Measurements from ENCODE around the gene CGB7.
"Not testable (repeated sequence)": the region's sequence is repeated elsewhere in the genome, so short reads cannot be mapped to it uniquely, and the experiment has no call there.

CGB7 gene

DNA sequence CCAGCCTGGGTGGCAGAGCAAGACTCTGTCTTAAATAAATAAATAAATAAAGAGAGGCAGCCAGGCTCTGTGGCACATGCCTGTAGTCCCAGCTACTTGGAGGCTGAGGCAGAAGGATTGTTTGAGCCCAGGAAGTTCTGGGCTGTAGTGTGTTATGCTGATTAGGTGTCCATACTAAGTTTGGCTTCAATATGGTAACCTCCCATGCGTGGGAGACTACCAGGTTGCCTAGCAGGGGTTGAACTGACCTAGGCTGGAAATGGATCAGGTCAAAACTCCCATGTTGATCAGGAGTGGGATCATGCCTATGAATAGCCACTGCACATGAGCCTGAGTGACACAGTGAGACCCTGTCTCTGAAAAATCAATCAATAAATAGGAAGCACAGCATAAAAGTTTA lies 23.7 kb upstream of the CGB7 start:
- Histone ChIP-seq H3K4me3 (ENCODE audit: low read depth, low read length) (no peak overlapping the region), H3K36me3 (replicated peaks) (peaks cover under 1% of the 10 kb centered on the region), H3K27ac (no peak overlapping the region), H3K27me3 (replicated peaks) (no peaks in the 10 kb centered on the region)
- DNase-seq: no peak
- TF ChIP-seq, protein P1, sequence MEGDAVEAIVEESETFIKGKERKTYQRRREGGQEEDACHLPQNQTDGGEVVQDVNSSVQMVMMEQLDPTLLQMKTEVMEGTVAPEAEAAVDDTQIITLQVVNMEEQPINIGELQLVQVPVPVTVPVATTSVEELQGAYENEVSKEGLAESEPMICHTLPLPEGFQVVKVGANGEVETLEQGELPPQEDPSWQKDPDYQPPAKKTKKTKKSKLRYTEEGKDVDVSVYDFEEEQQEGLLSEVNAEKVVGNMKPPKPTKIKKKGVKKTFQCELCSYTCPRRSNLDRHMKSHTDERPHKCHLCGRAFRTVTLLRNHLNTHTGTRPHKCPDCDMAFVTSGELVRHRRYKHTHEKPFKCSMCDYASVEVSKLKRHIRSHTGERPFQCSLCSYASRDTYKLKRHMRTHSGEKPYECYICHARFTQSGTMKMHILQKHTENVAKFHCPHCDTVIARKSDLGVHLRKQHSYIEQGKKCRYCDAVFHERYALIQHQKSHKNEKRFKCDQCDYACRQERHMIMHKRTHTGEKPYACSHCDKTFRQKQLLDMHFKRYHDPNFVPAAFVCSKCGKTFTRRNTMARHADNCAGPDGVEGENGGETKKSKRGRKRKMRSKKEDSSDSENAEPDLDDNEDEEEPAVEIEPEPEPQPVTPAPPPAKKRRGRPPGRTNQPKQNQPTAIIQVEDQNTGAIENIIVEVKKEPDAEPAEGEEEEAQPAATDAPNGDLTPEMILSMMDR (IDR thresholded peaks at IDR 0.05; ENCODE audit: low read depth, low read length, missing control alignments): no peak
- in situ Hi-C loops (cut with HindIII; ENCODE audit: low pct_ligation_motif_present, low sequenced_read_pairs): no loop called here

DNA sequence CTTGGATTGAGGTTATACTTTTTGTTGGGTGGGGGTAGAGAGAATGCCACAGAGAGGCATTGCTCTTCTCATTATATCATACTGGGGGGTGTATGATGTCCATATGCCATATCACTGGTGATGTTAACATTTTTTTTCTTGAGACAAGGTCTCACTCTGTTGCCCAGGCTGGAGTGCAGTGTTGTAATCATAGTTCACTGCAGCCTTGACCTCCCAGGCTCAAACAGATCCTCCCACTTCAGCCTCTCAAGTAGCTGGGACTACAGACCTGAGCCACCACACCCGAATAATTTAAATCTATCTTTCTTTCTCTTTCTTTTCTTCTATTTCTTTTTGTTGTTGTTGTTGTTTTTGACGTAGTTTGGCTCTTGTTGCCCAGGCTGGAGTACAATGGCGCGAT lies 22.8 kb upstream of the CGB7 start:
- no peaks in the 10 kb centered on the region for H3K27me3 ChIP-seq (replicated peaks)
- no peak overlapping the region for H3K27ac ChIP-seq
- TF ChIP-seq, protein P1 (IDR thresholded peaks at IDR 0.05; ENCODE audit: low read depth, low read length, missing control alignments): no peak
- H3K36me3 ChIP-seq (replicated peaks): no peaks in the 10 kb centered on the region
- no peak for DNase-seq
- in situ Hi-C loops (cut with HindIII; ENCODE audit: low pct_ligation_motif_present, low sequenced_read_pairs): no loop called here
- H3K4me3 ChIP-seq (ENCODE audit: low read depth, low read length): no peak overlapping the region

DNA sequence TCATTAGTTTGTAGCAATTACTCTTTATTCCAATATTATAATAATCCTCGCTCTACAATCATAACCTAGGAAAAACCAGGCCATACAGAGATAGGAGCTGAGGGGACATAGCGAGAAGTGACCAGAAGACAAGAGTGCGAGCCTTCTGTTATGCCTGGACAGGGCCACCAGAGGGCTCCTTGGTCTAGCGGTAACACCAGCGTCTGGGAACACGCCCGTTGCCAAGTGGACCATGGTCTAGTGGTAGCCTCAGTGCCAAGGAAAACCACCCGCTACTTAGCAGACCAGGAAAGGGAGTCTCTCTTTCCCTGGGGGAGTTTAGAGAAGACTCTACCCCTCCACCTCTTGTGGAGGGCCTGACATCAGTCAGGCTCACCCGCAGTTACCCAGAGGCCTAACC lies 17.3 kb upstream of the CGB7 start:
- H3K27ac ChIP-seq; H3K36me3 ChIP-seq (replicated peaks); H3K4me3 ChIP-seq (ENCODE audit: low read depth, low read length); in situ Hi-C loops (cut with HindIII; ENCODE audit: low pct_ligation_motif_present, low sequenced_read_pairs): not testable (repeated sequence)
- peak; percentile 65 for DNase-seq
- TF ChIP-seq, protein P1 (IDR thresholded peaks at IDR 0.05; ENCODE audit: low read depth, low read length, missing control alignments): peak; percentile 69
- H3K27me3 ChIP-seq (replicated peaks): peaks cover 12% of the 10 kb centered on the region

DNA sequence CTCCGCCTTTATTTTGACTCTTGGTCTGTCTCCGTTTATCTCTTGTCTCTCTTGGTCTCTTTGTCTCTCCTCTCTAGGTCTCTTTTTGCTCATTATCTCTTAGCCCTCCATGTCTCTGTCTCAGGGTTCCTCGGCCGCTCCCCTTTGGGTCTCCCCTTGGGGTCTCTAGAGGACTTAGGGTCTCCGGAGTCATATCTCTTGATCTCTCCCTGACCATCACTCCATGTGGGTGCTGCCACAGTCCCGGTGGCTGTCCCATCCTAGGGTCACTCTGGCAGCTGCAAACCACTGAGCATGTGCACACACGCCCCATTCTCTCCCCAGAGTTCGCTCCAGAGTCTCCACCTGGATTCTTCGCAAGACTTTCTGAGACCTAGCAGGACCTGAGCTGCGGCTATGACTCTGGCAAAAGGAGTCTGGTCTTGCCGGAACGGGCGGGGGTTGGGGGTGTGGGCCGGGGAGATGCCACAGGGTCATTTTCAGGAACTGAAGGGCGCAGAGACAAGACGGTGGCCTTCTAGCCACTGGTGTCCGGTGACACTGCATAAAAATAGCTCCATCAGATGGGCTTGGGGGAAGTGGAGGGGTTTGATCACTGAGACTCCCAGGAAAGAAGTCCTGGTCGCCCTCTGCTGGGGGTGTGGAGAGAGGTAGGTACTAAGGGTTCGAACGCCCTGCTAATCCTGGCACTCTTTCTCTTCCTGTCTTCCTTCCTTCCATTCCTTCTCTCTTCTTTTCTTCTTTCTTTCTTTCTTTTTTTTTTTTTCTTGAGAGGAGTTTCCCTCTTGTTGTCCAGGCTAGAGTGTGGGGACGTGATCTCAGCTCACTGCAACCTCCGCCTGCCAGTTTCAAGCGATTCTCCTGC lies 16.2 kb upstream of the CGB7 start:
- in situ Hi-C loops (cut with HindIII; ENCODE audit: low pct_ligation_motif_present, low sequenced_read_pairs): no loop called here
- H3K36me3 ChIP-seq (replicated peaks): no peaks in the 10 kb centered on the region
- H3K27me3 ChIP-seq (replicated peaks): peaks cover 12% of the 10 kb centered on the region
- H3K27ac ChIP-seq: no peak overlapping the region
- TF ChIP-seq, protein P1 (IDR thresholded peaks at IDR 0.05; ENCODE audit: low read depth, low read length, missing control alignments): peak; percentile 65
- no peak overlapping the region for H3K4me3 ChIP-seq (ENCODE audit: low read depth, low read length)
- no peak for DNase-seq

DNA sequence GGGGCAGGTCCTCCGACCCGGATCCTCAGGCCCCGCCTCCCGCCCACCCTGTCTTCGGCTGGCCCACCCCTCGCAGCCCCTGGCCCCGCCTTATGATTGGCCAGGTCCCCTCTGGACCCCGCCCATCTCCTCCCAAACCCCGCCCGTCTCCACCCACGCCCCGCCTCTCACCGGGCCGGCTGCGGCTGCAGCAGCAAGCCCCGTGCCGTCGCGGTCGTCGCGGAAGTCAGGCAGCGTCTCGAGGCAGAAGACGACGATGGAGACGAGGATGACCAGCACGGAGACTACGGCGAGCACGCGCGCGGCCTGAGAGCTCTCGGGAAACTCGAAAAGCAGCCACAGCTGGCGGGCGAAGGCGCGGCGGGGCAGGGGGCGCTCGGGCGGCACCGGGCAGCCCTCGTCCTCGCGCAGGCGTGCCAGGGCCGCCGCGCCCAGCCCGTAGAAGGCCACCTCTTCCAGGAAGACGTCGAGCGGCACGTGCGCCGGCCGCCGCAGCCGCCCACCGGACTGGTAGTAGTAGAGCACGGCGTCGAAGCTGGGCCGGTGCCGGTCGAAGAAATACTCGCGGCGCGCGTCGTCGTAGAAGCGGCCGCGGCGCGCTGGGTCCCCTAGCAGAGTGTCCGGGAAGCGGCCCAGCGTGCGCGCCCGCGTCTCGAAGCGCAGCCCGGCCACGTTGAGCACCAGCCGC lies 14.5 kb upstream of the CGB7 start:
- no peaks in the 10 kb centered on the region for H3K36me3 ChIP-seq (replicated peaks)
- peaks cover 12% of the 10 kb centered on the region for H3K27me3 ChIP-seq (replicated peaks)
- in situ Hi-C loops (cut with HindIII; ENCODE audit: low pct_ligation_motif_present, low sequenced_read_pairs): no loop called here
- no peak overlapping the region for H3K27ac ChIP-seq
- H3K4me3 ChIP-seq (ENCODE audit: low read depth, low read length): no peak overlapping the region
- no peak for DNase-seq
- TF ChIP-seq, protein P1 (IDR thresholded peaks at IDR 0.05; ENCODE audit: low read depth, low read length, missing control alignments): no peak
